HG02852 (cell line): Measurements from ENCODE around the gene TMEM266.

Experiments
- ATAC-seq: cut with Tn5 transposase; IDR thresholded peaks from one replicate; pipeline ENCODE4 v1.9.1; 2021; ENCODE audit warnings: mild to moderate bottlenecking, moderate library complexity; ENCODE audit not compliant: unreplicated experiment

TMEM266 gene

GRCh38 chr15:76160426-76161152 lies 100.8 kb downstream of the TMEM266 start:
- no peak for ATAC-seq

GRCh38 chr15:76161153-76162035 lies 101.6 kb downstream of the TMEM266 start:
- no peak for ATAC-seq

GRCh38 chr15:76162036-76162398 lies 102.2 kb downstream of the TMEM266 start:
- ATAC-seq: no peak

- no peak for ATAC-seq
Measured at GRCh38 chr15:76162784-76163456, 103.1 kb downstream of the TMEM266 start.

- ATAC-seq: no peak
Measured at GRCh38 chr15:76163457-76164295, 103.9 kb downstream of the TMEM266 start.

GRCh38 chr15:76164602-76165001 lies 104.8 kb downstream of the TMEM266 start:
- ATAC-seq: no peak

GRCh38 chr15:76165951-76166350 lies 106.2 kb downstream of the TMEM266 start:
- ATAC-seq: no peak

GRCh38 chr15:76168237-76168984 lies 108.6 kb downstream of the TMEM266 start:
- no peak for ATAC-seq

- no peak for ATAC-seq
Measured at GRCh38 chr15:76169018-76169417, 109.2 kb downstream of the TMEM266 start.

GRCh38 chr15:76169911-76170800 lies 110.4 kb downstream of the TMEM266 start:
- ATAC-seq: no peak

GRCh38 chr15:76172782-76173181 lies 113.0 kb downstream of the TMEM266 start:
- no peak for ATAC-seq

GRCh38 chr15:76173317-76173834 lies 113.6 kb downstream of the TMEM266 start:
- no peak for ATAC-seq

- ATAC-seq: no peak
Measured at GRCh38 chr15:76174654-76175053, 114.9 kb downstream of the TMEM266 start.

- no peak for ATAC-seq
Measured at GRCh38 chr15:76175442-76175841, 115.7 kb downstream of the TMEM266 start.

- ATAC-seq: no peak
Measured at GRCh38 chr15:76176059-76176458, 116.3 kb downstream of the TMEM266 start.

GRCh38 chr15:76176487-76177085 lies 116.8 kb downstream of the TMEM266 start:
- no peak for ATAC-seq

GRCh38 chr15:76177491-76178040 lies 117.8 kb downstream of the TMEM266 start:
- ATAC-seq: no peak
